ENCODE measurements around the gene VILL. TPM values are rescaled to one million over a fixed set of nuclear protein-coding genes. Genes with fewer than 3 reads are reported as not detected.

VILL gene
- total RNA-seq, 4 donors from 2014 or later = 112 to 214 (median 172) TPM

- Histone ChIP-seq H3K4me1 (peaks cover 13 to 55% (median 39%) of the 10 kb centered on the region in 4 donors), H3K27me3 (peaks cover 8% of the 10 kb centered on the region), H3K36me3 (no peaks in the 10 kb centered on the region), H3K4me3 (no peak overlapping the region), H3K27ac (no peak overlapping the region), H3K9me3 (no peaks in the 10 kb centered on the region)
- in situ Hi-C loops (cut with MboI; ENCODE audit: low pct_ligation_motif_present in 1 of 4, low pct_unique_long_range_greater_than_20kb in 1 of 4, low sequenced_read_pairs in 3 of 4) (no loop called here), intact Hi-C loops (cut with DNase I; ENCODE audit: low total_unique reads) (no loop called here)
- 81 to 100% methylated on average over 1 to 4 of the region's 4 CpGs for WGBS, 2 donors (ENCODE audit: low coverage in 1 of 2)
- no peak for DNase-seq
- TF ChIP-seq EP300 (IDR thresholded peaks at IDR 0.05; ENCODE audit: low read depth) = no peak
- TF ChIP-seq POLR2AphosphoS5 (IDR thresholded peaks at IDR 0.05) = no peak
- no peak for TF ChIP-seq CTCF (IDR thresholded peaks at IDR 0.05)
These were observed 36.3 kb downstream of the VILL start for GRCh38 chr3:38026856-38027255.

- intact Hi-C loops (cut with DNase I; ENCODE audit: low total_unique reads) (no loop called here), in situ Hi-C loops (cut with MboI; ENCODE audit: low pct_ligation_motif_present in 1 of 4, low pct_unique_long_range_greater_than_20kb in 1 of 4, low sequenced_read_pairs in 3 of 4) (no loop called here)
- 92 to 100% methylated on average over 1 to 6 of the region's 6 CpGs for WGBS, 2 donors (ENCODE audit: low coverage in 1 of 2)
- peaks cover 8% of the 10 kb centered on the region for H3K27me3 ChIP-seq
- H3K4me1 ChIP-seq = peaks cover 13 to 49% (median 39%) of the 10 kb centered on the region in 4 donors
- no peaks in the 10 kb centered on the region for H3K9me3 ChIP-seq
- H3K27ac ChIP-seq = peak overlapping the region in 1 of 4 donors; percentile 86
- DNase-seq = peak; percentile 9
- no peak overlapping the region for H3K4me3 ChIP-seq
- no peaks in the 10 kb centered on the region for H3K36me3 ChIP-seq
- TF ChIP-seq POLR2A (IDR thresholded peaks at IDR 0.05) = no peak
- no peak for TF ChIP-seq POLR2AphosphoS5 (IDR thresholded peaks at IDR 0.05)
- no peak for TF ChIP-seq CTCF (IDR thresholded peaks at IDR 0.05)
- no peak for TF ChIP-seq EP300 (IDR thresholded peaks at IDR 0.05; ENCODE audit: low read depth)
These were observed 37.2 kb downstream of the VILL start for GRCh38 chr3:38027466-38028465.

GRCh38 chr3:38028621-38029361 is 38.2 kb downstream of the VILL start:
- peaks cover 13 to 42% (median 34%) of the 10 kb centered on the region in 4 donors for H3K4me1 ChIP-seq
- DNase-seq = peak; percentile 6
- in situ Hi-C loops (cut with MboI; ENCODE audit: low pct_ligation_motif_present in 1 of 4, low pct_unique_long_range_greater_than_20kb in 1 of 4, low sequenced_read_pairs in 3 of 4) (no loop called here), intact Hi-C loops (cut with DNase I; ENCODE audit: low total_unique reads) (no loop called here)
- H3K36me3 ChIP-seq = no peaks in the 10 kb centered on the region
- H3K27me3 ChIP-seq = peaks cover 8% of the 10 kb centered on the region
- H3K4me3 ChIP-seq = peak overlapping the region; percentile 39 to 65 (median 56)
- TF ChIP-seq EP300 (IDR thresholded peaks at IDR 0.05; ENCODE audit: low read depth) = no peak
- no peak for TF ChIP-seq POLR2A (IDR thresholded peaks at IDR 0.05)
- no peak for TF ChIP-seq CTCF (IDR thresholded peaks at IDR 0.05)
- no peak for TF ChIP-seq POLR2AphosphoS5 (IDR thresholded peaks at IDR 0.05)
- H3K27ac ChIP-seq = peak overlapping the region; percentile 70 to 86 (median 76)
- WGBS, 2 donors (ENCODE audit: low coverage in 1 of 2) = 55 to 87% methylated on average over 4 to 32 of the region's 45 CpGs
- H3K9me3 ChIP-seq = no peaks in the 10 kb centered on the region
